Measurements from ENCODE around the gene RASAL2.

Gene RASAL2

GRCh38 chr1:178399177-178399728 lies 305.3 kb downstream of the RASAL2 start:
- TF ChIP-seq, protein P1, sequence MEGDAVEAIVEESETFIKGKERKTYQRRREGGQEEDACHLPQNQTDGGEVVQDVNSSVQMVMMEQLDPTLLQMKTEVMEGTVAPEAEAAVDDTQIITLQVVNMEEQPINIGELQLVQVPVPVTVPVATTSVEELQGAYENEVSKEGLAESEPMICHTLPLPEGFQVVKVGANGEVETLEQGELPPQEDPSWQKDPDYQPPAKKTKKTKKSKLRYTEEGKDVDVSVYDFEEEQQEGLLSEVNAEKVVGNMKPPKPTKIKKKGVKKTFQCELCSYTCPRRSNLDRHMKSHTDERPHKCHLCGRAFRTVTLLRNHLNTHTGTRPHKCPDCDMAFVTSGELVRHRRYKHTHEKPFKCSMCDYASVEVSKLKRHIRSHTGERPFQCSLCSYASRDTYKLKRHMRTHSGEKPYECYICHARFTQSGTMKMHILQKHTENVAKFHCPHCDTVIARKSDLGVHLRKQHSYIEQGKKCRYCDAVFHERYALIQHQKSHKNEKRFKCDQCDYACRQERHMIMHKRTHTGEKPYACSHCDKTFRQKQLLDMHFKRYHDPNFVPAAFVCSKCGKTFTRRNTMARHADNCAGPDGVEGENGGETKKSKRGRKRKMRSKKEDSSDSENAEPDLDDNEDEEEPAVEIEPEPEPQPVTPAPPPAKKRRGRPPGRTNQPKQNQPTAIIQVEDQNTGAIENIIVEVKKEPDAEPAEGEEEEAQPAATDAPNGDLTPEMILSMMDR (IDR thresholded peaks at IDR 0.05) = no peak
- TF ChIP-seq ZFX (IDR thresholded peaks at IDR 0.05; ENCODE audit: borderline replicate concordance) = no peak
- no peak overlapping the region for H3K27ac ChIP-seq

DNA sequence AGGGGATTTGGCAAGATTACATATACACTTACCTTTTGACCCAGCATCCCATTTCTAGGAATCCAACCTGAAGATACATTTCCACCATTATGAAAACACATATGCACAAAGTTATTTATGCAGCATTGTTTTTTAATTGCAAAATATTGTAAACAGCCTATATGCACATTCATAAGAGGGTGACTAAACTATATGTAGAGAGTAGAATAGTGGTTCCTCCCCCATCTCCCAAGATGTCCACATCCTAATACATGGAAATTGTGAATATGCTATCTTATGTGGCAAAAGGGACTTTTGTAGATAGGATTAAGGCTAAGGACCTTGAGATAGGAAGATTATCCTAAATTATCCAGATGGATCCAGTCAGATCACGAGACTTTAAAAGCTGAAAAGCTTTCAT lies 311.2 kb downstream of the RASAL2 start:
- H3K27ac ChIP-seq = no peak overlapping the region
- TF ChIP-seq, protein P1 (IDR thresholded peaks at IDR 0.05) = no peak
- TF ChIP-seq ZFX (IDR thresholded peaks at IDR 0.05; ENCODE audit: borderline replicate concordance) = no peak

GRCh38 chr1:178407215-178407614 lies 313.3 kb downstream of the RASAL2 start:
- H3K27ac ChIP-seq = no peak overlapping the region
- TF ChIP-seq ZFX (IDR thresholded peaks at IDR 0.05; ENCODE audit: borderline replicate concordance) = no peak
- TF ChIP-seq, protein P1 (IDR thresholded peaks at IDR 0.05) = no peak

- H3K27ac ChIP-seq = no peak overlapping the region
- TF ChIP-seq ZFX (IDR thresholded peaks at IDR 0.05; ENCODE audit: borderline replicate concordance) = no peak
- TF ChIP-seq, protein P1 (IDR thresholded peaks at IDR 0.05) = no peak
Observed at GRCh38 chr1:178407655-178408054, 313.8 kb downstream of the RASAL2 start.

- H3K27ac ChIP-seq = no peak overlapping the region
- TF ChIP-seq ZFX (IDR thresholded peaks at IDR 0.05; ENCODE audit: borderline replicate concordance) = no peak
- TF ChIP-seq, protein P1 (IDR thresholded peaks at IDR 0.05) = no peak
Observed at GRCh38 chr1:178408871-178409270, 315.0 kb downstream of the RASAL2 start.

- H3K27ac ChIP-seq = no peak overlapping the region
- TF ChIP-seq, protein P1 (IDR thresholded peaks at IDR 0.05) = no peak
- no peak for TF ChIP-seq ZFX (IDR thresholded peaks at IDR 0.05; ENCODE audit: borderline replicate concordance)
Observed at GRCh38 chr1:178409541-178409940, 315.6 kb downstream of the RASAL2 start.

DNA sequence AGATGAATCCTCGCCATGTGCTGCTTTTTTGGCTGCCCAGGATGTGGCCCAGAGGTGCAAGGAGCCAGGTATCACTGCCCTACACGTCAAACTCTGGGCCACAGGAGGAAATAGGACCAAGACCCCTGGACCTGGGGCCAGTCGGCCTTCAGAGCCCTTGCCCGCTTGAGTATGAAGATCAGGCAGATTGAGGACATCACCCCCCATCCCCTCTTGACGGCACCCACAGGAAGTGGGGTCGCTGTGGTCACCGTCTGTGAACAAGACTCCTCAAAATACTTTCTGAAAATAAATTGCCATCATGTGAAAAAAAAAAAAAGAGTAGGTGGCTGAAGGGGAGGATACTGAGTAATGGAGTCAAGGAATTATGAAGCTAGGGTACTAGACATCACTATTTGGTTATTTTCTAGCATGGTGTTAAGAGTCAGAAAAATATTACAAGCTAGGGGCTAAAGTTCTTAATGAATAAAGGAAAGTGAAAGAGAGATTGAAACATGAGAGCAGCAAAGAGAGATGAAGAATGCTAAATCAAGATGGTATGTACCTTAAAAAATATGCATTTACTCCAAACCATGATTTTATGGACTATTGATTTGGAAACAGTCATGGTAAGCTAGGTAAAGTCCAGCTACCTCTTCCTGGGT lies 318.0 kb downstream of the RASAL2 start:
- no peak for TF ChIP-seq ZFX (IDR thresholded peaks at IDR 0.05; ENCODE audit: borderline replicate concordance)
- TF ChIP-seq, protein P1 (IDR thresholded peaks at IDR 0.05) = no peak
- H3K27ac ChIP-seq = no peak overlapping the region

Data from 22Rv1 (cell line).